HS-27A (cell line): Measurements from ENCODE around the gene KPNA1.
"Not testable (repeated sequence)": the region's sequence is repeated elsewhere in the genome, so short reads cannot be mapped to it uniquely, and the experiment has no call there.

Experiments
- DNase-seq: peaks from one replicate; pipeline ENCODE4 v3.0.0-alpha.2; 2012; ENCODE audit warnings: low read depth, missing footprints

KPNA1 gene

DNA sequence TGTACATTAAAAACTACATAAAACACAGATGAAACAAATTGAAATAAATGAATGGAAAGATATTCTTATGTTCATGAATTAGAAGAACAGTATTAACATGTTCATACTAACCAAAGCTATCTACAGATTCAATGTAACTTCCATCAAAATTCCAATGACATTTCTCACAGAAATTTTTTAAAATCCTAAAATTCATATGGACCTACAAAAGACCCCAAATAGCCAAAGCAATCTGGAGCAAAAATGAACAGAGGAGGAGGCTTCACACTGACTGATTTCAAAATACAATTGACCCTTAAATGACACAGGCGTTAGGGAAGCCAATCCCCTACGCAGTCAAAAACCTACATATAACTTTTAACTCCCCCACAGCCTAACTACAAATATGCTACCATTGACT is 39.4 kb downstream of the KPNA1 start:
- no peak for DNase-seq

DNA sequence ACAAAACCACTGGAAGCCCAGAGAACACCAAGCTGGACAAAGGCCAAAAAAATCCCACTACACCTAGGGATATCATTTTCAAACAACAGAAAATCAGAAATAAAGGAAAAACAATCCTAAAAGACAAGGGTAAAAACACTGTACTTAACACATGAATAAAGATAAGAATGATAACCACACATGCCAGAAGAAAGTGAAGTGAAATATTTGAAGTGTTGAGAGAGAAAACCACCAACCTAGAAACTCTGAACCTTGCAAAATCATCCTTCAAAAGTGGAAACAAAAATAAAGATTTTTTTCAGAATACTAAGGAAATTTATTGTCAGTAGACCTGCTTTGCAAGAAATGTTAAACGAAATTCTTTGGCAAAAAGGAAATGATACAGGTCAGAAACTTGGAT is 45.1 kb downstream of the KPNA1 start:
- DNase-seq: no peak

DNA sequence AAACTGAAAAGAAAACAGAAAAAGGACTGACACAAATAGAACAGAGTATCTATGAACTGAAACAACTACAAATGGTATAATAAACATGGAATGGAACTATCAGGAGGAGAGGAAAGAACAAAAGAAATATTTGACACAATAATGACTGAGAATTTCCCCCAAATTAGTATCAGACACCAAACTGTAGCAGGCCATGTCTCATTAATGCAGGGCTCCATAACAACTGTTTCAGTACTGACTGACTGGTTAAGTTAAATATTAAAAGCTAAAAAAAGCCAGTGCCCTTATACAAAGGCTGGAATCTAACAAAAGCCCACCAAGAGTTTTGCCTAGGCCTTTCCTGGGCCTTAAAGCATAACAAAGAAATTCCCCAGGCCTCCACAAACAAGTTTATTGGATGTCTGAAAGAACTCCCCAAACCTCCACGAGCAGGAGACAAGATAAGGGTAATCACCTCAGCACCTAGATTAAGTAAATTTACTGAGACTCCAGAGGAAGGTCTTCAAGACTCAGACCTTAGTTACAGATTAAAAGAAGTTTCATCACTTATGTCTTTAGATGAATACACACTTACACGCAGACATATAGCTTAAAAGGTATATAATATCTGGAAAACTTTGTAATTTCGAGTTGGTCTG is 45.7 kb downstream of the KPNA1 start:
- DNase-seq: no peak

DNA sequence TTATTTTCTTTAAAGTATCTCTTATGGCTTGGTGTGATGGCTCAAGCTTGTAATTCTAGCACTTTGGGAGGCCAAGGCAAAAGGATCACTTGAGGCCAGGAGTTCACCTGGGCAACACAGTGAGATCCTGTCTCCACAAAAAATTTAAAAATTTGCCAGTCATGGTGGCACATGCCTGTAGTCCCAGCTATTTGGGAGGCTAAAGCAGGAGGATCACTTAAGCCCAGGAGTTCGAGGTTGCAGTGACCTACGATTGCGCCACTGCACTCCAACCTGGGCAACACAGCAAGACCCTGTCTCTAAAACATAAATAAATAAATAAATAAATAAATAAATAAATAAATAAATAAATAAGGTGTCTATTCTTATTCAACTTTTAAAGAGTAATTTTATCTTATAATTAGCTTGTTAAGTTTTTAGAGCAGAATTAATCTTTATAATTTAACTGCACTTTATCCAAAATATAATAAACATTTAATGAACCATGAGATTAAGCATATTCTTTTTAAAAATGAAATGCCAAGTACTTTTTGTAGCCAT is 48.0 kb downstream of the KPNA1 start:
- DNase-seq: no peak

DNA sequence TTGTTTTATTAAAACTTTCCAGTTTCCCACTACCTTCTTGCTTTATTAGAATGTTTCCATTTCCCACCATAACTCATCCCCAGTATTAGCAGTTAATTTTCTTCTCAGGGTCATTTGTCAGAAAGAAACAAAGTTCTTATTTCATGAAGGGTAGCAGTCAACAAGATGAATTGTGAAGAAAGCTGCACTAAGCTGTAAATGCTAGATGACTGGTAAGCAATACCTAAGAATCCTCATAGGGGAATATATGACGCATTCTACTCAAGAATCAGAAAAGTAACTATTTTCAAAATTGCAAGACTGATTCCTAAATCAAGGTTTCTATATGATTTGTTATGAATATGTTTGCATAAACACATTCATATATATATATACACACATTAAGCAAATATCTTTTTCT is 50.1 kb downstream of the KPNA1 start:
- DNase-seq: no peak

DNA sequence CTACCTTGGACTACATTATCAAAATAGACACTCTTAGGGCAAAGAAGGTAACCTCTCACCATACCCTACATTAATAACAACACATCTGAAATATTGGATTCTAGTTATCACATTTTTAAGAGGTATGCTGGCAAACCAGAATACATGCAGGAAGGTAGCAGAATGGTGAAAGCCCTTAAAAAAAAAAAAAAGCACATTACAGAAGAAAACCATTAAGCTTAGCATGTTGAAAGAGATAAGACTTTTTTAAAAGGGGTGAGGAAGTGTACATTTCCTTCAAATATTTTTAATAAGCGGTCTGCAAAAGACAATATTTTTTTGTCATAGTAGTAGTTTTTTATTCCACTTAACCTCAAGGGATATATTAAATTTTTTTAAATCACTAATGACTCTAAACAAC is 52.3 kb downstream of the KPNA1 start:
- no peak for DNase-seq

DNA sequence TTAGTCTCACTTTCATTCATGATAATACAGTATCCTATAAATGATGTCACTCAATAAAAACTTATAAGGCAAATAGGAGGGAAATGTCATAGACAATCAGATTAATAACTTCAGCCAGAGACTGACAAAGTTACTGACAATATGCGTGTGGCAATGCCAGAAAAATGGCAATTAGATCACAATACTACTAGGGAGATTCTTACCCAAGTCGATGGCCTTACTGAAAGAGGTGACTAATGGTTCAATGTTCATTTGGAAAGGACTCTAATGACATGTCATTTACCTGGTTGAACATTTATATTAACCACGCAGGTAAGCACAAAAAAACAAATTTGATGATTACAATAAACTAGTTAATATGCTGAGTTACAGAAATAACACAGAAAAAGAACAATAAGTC is 52.9 kb downstream of the KPNA1 start:
- DNase-seq: no peak

DNA sequence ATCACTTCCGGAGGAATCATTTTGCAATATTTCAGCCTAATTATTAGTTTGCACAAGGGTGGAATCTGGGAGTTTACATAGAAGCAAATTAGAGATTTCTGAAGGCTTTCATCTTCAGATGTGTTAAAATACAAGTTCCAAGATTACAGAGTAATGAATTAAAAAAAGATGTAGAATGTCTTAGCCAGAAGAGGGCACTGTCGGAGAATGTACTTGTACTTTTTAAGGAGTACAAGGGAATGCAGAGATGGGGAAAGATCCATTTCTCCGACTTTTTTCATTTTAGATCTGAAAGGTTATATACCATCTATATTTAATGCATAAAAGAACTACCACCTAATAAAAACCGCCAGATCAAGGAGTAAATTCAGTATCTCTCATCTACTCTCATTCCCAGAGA is 55.7 kb downstream of the KPNA1 start:
- no peak for DNase-seq

DNA sequence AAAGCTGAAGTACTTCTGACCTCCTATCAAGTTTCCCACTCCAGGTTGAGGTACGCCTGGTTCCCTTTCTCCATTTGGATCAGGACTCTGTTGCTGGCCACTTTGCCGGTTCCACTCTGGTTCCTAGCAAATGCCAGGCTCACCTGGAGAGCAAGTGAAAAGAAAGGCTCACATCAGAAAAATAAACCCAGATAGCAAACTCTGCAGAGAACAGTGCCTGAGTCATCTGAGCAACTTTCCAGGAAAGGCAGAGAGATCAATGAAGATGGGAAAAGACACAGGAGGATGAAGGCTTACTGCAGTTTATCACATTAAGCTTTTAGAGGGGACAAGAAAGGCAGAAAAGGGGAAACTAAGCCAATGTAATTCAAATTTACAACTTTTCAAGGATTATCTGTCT is 57.0 kb downstream of the KPNA1 start:
- DNase-seq: no peak

DNA sequence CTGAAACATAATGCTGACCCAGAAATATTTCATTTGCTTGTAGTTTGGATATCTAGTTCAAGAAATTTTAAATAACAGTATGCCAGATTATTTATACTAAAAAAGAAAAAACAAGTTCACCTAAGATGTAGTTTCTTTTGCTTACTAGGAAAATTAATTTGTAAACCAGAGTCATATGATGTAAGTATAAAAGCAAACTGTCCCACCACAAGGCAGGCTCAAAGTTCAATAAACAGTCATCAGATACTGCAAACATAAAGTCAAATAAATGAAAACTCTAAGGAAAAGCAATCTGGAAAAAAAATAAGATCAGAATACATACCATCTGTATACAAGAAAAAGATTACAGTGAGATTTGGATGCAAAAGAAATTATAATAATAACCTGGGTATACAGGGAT is 58.7 kb downstream of the KPNA1 start:
- no peak for DNase-seq

DNA sequence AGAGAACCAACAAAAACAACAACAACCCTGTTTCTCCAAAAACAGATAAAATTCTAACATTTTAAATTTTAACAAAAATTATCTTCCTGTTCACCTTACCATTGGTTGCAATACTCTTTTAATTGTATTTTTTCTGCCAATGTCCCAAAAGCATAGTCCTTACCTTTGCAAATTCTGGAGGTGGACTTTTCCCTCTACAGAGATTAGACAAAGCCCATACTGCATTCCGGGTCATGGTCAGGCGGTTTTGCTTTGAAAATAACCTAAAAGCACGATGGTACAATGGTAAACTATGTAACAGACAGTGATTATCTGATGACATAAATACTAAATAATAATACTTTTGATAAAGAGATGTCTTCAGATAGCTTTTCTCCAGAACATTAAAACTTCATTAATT is 63.4 kb downstream of the KPNA1 start:
- DNase-seq: no peak

DNA sequence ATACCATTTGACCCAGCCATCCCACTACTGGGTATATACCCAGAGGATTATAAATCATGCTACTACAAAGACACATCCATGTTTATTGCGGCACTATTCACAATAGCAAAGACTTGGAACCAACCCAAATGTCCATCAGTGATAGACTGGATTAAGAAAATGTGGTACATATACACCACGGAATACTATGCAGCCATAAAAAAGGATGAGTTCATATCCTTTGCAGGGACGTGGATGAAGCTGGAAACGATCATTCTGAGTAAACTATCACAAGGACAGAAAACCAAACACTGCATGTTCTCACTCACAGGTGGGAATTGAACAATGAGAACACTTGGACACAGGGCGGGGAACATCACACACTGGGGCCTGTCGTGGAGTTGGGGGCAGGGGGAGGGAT is 66.5 kb downstream of the KPNA1 start:
- DNase-seq: not testable (repeated sequence)

DNA sequence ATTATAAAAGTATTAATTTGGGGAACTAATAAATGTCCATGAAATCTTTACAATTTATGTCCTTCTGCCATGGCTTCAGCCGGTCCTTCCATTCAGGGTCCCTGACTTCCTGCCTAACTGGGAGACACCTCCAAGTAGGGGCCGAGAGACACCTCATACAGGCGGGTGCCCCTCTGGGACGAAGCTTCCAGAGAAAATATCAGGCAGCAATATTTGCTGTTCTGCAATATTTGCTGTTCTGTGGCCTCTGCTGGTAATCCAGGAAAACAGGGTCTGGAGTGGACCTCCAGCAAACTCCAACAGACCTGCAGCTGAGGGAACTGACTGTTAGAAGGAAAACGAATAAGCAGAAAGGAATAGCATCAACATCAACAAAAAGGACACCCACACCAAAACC is 70.2 kb downstream of the KPNA1 start:
- not testable (repeated sequence) for DNase-seq

DNA sequence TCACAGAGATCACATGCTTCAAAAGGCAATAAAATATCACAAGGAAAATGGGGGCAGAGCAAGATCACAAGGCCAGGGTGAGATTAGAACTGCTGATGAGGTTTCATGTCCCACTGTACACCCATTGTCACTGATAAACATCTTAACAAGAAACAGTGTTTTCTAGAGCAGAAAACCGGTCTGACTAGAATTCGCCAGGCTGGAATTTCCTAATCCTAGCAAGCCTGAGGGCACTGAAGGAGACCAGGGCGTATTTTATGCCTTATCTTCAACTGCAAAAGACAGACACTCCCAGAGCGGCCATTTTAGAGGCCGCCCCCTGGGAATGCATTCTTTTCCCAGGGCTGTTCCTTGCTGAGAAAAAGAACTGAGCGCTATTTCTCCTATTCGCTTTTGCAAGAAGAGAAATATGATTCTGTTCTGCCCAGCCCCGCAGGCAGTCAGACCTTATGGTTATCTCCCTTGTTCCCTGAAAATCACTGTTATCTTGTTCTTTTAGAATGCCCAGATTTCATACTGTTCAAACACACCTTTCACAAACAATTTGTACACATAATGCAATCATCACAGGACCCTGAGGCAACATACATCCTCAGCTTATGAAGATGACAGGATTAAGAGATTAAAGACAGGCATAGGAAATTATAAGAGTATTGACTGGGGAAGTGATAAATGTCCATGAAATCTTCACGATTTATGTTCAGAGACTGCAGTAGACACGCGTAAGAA is 70.8 kb downstream of the KPNA1 start:
- not testable (repeated sequence) for DNase-seq

DNA sequence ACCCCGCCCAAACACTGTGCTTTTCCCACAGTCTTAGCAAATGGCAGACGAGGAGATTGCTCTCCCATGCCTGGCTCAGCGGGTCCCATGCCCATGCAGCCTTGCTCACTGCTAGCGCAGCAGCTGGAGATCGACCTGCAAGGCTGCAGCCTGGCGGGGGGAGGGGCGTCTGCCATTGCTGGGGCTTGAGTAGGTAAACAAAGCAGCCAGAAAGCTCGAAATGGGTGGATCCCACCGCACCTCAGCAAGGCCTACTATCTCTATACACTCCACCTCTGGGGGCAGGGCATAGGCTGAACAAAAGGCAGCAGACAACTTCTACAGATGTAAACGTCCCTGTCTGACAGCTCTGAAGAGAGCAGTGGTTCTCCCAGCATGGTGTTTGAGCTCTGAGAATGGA is 71.6 kb downstream of the KPNA1 start:
- DNase-seq: no peak

DNA sequence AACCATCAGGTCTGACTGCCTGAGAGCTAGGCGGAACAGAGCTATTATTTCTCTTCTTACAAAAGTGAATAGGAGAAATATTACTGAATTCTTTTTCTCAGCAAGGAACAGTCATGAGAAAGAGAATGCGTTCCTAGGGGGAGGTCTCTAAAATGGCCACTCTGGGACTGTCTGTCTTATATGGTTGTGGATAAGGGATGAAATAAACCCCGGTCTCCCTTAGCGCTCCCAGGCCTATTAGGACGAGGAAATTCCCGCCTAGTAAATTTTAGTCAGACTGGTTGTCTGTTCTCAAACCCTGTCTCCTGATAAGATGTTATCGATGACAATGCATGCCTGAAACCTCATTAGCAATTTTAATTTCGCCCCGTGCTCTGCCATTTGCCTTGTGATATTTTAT is 78.8 kb downstream of the KPNA1 start:
- DNase-seq: no peak

DNA sequence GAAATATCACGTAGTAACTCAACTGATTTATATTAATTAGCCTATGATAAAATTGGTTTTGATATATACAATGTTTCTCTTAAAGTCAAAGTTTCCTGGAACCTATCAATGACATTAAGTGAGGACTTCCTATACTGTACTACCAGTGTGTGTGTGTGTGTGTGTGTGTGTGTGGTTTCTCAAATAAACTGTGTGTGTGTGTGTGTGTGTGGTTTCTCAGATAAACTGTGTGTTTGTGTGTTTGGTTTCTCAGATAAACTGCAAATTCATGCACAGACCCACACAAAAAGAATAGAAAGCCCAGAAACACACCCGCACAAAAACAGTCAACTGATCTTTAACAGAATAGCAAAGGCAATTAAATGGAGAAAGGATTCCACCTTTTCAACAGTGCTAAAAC is 84.4 kb downstream of the KPNA1 start:
- DNase-seq: no peak

DNA sequence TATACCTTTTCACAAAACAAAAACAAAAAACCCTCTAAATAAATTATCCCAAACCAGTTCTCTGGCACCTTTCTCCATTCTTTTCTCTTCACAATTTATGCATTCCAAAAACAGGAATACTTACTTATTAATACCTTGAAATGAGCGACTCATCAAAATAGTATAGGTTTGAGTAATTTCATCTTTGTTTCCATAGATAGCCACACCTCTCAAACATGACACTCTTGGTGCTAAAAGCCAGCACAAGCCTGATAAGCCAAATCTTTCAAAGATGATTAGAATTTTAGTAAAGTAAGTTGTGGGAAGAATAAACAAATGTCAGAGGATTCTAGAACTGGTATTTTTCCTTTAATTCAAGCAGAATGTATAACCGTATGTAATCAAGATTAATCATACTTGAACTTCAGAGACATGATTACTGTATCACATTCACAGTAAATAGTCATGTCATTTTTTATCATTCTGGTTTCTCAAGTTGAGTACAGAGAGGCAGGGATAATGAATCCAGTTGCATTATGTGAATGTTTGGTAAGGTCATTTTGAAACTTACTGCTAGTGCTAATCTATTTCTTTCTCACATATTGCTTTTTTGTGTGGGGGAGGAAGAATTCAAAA is 86.8 kb downstream of the KPNA1 start:
- DNase-seq: no peak

DNA sequence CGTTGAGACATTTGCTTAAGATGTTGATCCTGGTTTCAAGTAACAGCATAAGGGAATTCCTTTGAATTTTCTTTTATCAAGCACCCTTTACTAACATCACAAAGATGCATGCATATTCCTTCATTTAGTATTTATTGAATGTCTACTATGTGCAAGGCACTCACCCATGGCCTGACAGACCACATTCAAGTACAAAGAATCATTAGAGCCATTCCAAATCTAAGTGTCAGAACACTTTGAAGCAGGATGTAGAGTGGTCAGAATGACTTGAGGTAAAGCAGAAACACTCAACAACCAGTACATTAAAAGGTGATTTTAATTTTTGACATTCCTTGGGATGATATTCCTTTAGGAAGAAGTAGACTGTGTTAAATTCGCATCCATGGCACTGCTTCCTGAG is 92.9 kb downstream of the KPNA1 start:
- DNase-seq: no peak

DNA sequence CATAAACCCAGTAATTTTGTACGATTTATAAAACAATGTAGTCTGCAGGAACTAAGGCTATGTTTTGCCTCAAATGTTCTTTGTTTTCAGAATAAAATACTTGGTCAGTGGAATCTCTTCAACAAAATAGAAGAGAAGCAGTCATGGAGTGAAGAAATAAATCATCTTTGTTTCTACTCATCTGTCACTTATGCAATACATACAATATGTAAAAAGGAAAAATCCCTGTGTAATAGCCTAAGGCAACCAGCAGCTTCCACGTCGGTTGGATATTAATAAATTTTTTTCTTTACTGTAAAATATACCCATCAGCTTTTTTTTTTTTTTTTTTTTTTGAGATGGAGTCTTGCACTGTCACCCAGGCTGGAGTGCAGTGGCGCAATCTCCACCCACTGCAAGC is 93.6 kb downstream of the KPNA1 start:
- no peak for DNase-seq

DNA sequence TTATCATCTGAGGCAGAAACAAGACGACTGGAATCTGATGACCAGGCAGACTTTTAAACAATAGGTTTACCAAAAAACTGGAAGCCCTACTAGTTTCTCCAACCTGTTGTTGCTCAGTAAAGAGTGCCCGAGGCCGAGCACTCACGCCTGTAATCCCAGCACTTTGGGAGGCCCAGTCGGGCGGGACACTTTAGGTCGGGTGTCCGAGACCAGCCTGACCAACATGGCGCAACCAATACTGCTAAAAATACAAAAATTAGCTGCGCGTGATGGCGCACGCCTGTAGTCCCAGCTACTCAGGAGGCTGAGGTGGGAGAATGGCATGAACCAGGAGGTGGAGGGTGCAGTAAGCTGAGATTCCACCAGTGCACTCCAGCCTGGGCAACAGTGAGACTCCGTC is 97.8 kb downstream of the KPNA1 start:
- DNase-seq: no peak

DNA sequence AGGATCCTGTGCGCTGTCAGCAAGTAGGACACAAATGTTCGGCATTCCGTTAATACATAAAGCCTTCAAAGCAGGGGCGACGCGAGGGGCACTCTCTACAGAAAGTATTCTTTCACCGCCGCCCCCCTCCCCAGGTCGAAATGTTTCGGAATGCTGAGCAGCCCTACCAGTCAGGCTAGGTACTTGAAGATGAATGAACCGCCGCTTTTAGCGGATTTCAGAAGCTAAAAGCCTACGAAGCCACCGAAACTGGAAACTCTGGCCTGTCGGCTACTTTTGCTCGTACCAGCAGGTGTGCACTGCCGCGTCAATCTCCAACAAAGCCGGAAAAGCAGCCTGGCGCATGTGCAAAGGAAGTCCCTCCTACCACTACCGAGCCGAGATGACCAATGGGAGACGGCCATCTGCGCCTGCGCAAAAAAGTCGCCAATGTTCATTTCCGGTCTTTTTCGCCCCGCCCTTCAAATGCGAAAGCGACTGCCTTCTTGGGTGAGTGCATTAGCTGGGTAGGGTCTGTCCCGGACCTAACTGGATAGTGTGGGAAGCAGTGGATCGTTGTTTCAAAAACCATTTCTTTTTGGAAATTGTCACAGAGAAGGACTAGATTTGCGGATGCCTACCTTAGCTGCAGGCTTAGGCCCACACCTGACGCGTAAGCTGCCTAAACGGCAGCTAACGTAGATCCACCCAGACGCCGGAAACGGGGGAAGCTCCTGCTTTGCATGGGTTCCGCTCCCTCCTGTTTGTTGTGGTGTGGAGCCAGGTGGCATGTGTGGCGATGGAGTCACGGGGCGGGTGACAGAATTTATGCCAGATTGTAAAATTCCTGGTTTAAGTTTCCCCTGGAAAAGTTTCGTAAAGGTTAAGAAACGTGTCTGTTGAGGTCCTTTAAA is 98.7 kb downstream of the KPNA1 start, which contains the start of gene WDR5B:
Gene WDR5B, minus strand, starts transcription at position 301 of the 893 bp plus-strand sequence. CDS start 534 bp downstream, outside the sequence.
- DNase-seq: peak; percentile 93
